Lung (tissue), 12 donors: ENCODE data around the gene RMND5A. TPM values are rescaled to one million over a fixed set of nuclear protein-coding genes. Genes with fewer than 3 reads are reported as not detected.

Source experiments
- ATAC-seq: fragments of 200-7000 bp; cut with Tn5 transposase; one replicate; pipeline ENCODE4 v1.9.1; 2020; ENCODE audit warnings: moderate number of reproducible peaks; ENCODE audit not compliant: insufficient read depth, low FRiP score
- DNase-seq, 3 donors: peaks; one replicate each; pipeline ENCODE4 v3.0.0-alpha.2; 2013 to 2017
- H3K27ac ChIP-seq, 2 donors: one replicate each; pipeline ENCODE4 v1.5.1; 2013; ENCODE audit warnings: mild to moderate bottlenecking in 2 of 2, moderate library complexity in 2 of 2, control low read depth in 1 of 2, inconsistent platforms in 1 of 2, low read depth in 1 of 2, low read length in 1 of 2
- H3K27me3 ChIP-seq, 3 donors: one replicate each; pipeline ENCODE4 v1.5.1; 2013; ENCODE audit warnings: low read length in 2 of 3; ENCODE audit not compliant: control insufficient read depth in 3 of 3, insufficient read depth in 3 of 3
- H3K36me3 ChIP-seq, 4 donors: one replicate each; pipeline ENCODE4 v1.5.1; 2013; ENCODE audit warnings: low read length in 4 of 4, mild to moderate bottlenecking in 1 of 4, moderate library complexity in 1 of 4; ENCODE audit not compliant: control insufficient read depth in 4 of 4, insufficient read depth in 4 of 4
- H3K4me1 ChIP-seq, 5 donors: one replicate each; pipeline ENCODE4 v1.5.1; 2013; ENCODE audit warnings: low read length in 5 of 5, mild to moderate bottlenecking in 2 of 5, moderate library complexity in 1 of 5; ENCODE audit not compliant: control insufficient read depth in 5 of 5, insufficient read depth in 5 of 5
- H3K4me3 ChIP-seq: one replicate; pipeline ENCODE4 v1.5.1; 2013; ENCODE audit warnings: mild to moderate bottlenecking, control low read depth, moderate library complexity
- H3K9ac ChIP-seq, 2 donors: one replicate each; pipeline ENCODE4 v1.5.1; 2013; ENCODE audit warnings: low read length in 2 of 2, control low read depth in 1 of 2; ENCODE audit not compliant: insufficient read depth in 1 of 2
- H3K9me3 ChIP-seq, 4 donors: one replicate each; pipeline ENCODE4 v1.5.1; 2013; ENCODE audit warnings: low read length in 3 of 4, mild to moderate bottlenecking in 1 of 4, moderate library complexity in 1 of 4; ENCODE audit not compliant: control insufficient read depth in 4 of 4, insufficient read depth in 3 of 4
- WGBS, 2 donors: extraction: QIAGEN DNeasy Blood & Tissue Kit; methylation state at CpG; one replicate each; pipeline ENCODE4 v1.1.7; 2013; 5-methylcytosine and 5-hydroxymethylcytosine counted together
- polyA plus RNA-seq, 2 donors: library from polyadenylated mRNA; stranded (reverse); fragments of 200-250 nt; gene quantifications; one replicate each; pipeline ENCODE4 v1.2.1, GENCODE V29; 2013
- total RNA-seq, 2 donors: library from RNA; depleted of rRNA in 1 of 2; stranded (reverse); fragments of >200 nt in 1 of 2; gene quantifications; one replicate each; pipeline ENCODE4 v1.2.1, GENCODE V29; 2014 to 2021
- TF ChIP-seq, protein P1 (sequence below): IDR thresholded peaks from 2 replicates; pipeline ENCODE4 v1.5.1; 2012; ENCODE audit warnings: mild to moderate bottlenecking; ENCODE audit errors: control extremely low read depth, extremely low read depth
- donor health status: control.
- donor health status: control.
- donor health status: Bipolar disorder and iron deficiency.
- donor health status: healthy.
- donor health status: DM: yes; HTN: yes; CAD: no.

Gene RMND5A
- total and polyA plus RNA-seq, 4 donors, result 8.9 to 73.1 (median 16.6) TPM

DNA sequence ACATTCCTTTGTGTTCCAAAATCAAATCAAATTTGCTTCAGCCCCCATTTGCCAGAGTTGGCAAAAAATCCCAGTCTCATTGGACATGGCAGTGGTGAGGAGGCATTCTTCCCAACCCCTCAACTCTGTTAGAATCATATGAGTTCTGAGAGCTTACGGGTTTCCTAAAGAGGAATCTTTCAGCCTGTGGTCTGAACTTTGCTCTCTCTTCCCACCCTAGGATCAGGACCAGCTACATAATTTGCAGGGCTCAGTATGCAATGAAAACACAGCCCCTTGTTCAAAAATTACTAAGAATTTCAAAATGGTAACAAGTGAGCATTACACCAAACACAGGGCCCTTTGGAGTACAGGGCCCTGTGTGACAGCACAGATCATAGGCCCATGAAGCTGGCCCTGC, 47.1 kb upstream of the RMND5A start:
- no peaks in the 10 kb centered on the region for H3K9me3 ChIP-seq
- TF ChIP-seq, protein P1, sequence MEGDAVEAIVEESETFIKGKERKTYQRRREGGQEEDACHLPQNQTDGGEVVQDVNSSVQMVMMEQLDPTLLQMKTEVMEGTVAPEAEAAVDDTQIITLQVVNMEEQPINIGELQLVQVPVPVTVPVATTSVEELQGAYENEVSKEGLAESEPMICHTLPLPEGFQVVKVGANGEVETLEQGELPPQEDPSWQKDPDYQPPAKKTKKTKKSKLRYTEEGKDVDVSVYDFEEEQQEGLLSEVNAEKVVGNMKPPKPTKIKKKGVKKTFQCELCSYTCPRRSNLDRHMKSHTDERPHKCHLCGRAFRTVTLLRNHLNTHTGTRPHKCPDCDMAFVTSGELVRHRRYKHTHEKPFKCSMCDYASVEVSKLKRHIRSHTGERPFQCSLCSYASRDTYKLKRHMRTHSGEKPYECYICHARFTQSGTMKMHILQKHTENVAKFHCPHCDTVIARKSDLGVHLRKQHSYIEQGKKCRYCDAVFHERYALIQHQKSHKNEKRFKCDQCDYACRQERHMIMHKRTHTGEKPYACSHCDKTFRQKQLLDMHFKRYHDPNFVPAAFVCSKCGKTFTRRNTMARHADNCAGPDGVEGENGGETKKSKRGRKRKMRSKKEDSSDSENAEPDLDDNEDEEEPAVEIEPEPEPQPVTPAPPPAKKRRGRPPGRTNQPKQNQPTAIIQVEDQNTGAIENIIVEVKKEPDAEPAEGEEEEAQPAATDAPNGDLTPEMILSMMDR, result no peak
- H3K36me3 ChIP-seq, result no peaks in the 10 kb centered on the region
- H3K9ac ChIP-seq, result no peak overlapping the region
- ATAC-seq (no peak), DNase-seq (no peak)
- no peak overlapping the region for H3K4me3 ChIP-seq
- 96 to 97% methylated on average over 1 of the region's 1 CpG for WGBS, 2 donors
- peaks cover 0 to 14% (median 3%) of the 10 kb centered on the region in 5 donors for H3K4me1 ChIP-seq
- H3K27me3 ChIP-seq, result no peaks in the 10 kb centered on the region
- H3K27ac ChIP-seq, result no peak overlapping the region

- DNase-seq, result no peak
- Histone ChIP-seq H3K27ac (no peak overlapping the region), H3K36me3 (no peaks in the 10 kb centered on the region), H3K4me3 (no peak overlapping the region), H3K4me1 (peaks cover 0 to 14% (median 3%) of the 10 kb centered on the region in 5 donors), H3K9ac (no peak overlapping the region), H3K27me3 (no peaks in the 10 kb centered on the region), H3K9me3 (no peaks in the 10 kb centered on the region)
- ATAC-seq, result no peak
- TF ChIP-seq, protein P1, result no peak
- WGBS, 2 donors, result 77 to 94% methylated on average over 1 of the region's 1 CpG
Observed at GRCh38 chr2:86673986-86674670, 46.0 kb upstream of the RMND5A start.

- no peak overlapping the region for H3K4me3 ChIP-seq
- H3K4me1 ChIP-seq, result peaks cover 0 to 14% (median 3%) of the 10 kb centered on the region in 5 donors
- 89 to 90% methylated on average over 2 of the region's 2 CpGs for WGBS, 2 donors
- no peaks in the 10 kb centered on the region for H3K27me3 ChIP-seq
- no peak overlapping the region for H3K9ac ChIP-seq
- ATAC-seq (no peak), DNase-seq (no peak)
- H3K36me3 ChIP-seq, result no peaks in the 10 kb centered on the region
- no peak overlapping the region for H3K27ac ChIP-seq
- H3K9me3 ChIP-seq, result no peaks in the 10 kb centered on the region
- TF ChIP-seq, protein P1, result no peak
Observed at GRCh38 chr2:86675104-86675503, 45.0 kb upstream of the RMND5A start.
